Measurements from ENCODE around the gene KSR2.

KSR2 gene

GRCh38 chr12:117587631-117588287, 381.0 kb downstream of the KSR2 start:
- no peak for FAIRE-seq
- peak; percentile 29 for DNase-seq (ENCODE audit: low spot score)

- no peak for FAIRE-seq
- no peak for DNase-seq (ENCODE audit: low spot score)
Observed at GRCh38 chr12:117583677-117584225, 385.0 kb downstream of the KSR2 start.

GRCh38 chr12:117583092-117583491, 385.7 kb downstream of the KSR2 start:
- DNase-seq (ENCODE audit: low spot score) (no peak), FAIRE-seq (no peak)

- DNase-seq (ENCODE audit: low spot score): no peak
- no peak for FAIRE-seq
Observed at GRCh38 chr12:117582135-117582784, 386.5 kb downstream of the KSR2 start.

GRCh38 chr12:117580718-117581062, 388.1 kb downstream of the KSR2 start:
- FAIRE-seq: no peak
- no peak for DNase-seq (ENCODE audit: low spot score)

GRCh38 chr12:117580015-117580717, 388.6 kb downstream of the KSR2 start:
- no peak for DNase-seq (ENCODE audit: low spot score)
- FAIRE-seq: no peak

GRCh38 chr12:117577122-117577657, 391.6 kb downstream of the KSR2 start:
- no peak for DNase-seq (ENCODE audit: low spot score)
- FAIRE-seq: no peak

GRCh38 chr12:117576053-117576452, 392.7 kb downstream of the KSR2 start:
- DNase-seq (ENCODE audit: low spot score) (no peak), FAIRE-seq (no peak)

- FAIRE-seq (no peak), DNase-seq (ENCODE audit: low spot score) (no peak)
Observed at GRCh38 chr12:117574655-117575054, 394.1 kb downstream of the KSR2 start.

GRCh38 chr12:117572755-117573154, 396.0 kb downstream of the KSR2 start:
- no peak for DNase-seq (ENCODE audit: low spot score)
- FAIRE-seq: no peak

- DNase-seq (ENCODE audit: low spot score) (no peak), FAIRE-seq (no peak)
Observed at GRCh38 chr12:117571321-117571720, 397.5 kb downstream of the KSR2 start.

GRCh38 chr12:117570608-117571007, 398.2 kb downstream of the KSR2 start:
- FAIRE-seq: no peak

GRCh38 chr12:117567644-117568216, 401.1 kb downstream of the KSR2 start:
- no peak for FAIRE-seq
- no peak for DNase-seq (ENCODE audit: low spot score)

More at GRCh38 chr12:117570608-117571007, 398.2 kb downstream of the KSR2 start:
- no peak for DNase-seq (ENCODE audit: low spot score)

GRCh38 chr12:117564881-117565280, 403.9 kb downstream of the KSR2 start:
- DNase-seq (ENCODE audit: low spot score) (no peak), FAIRE-seq (no peak)

GRCh38 chr12:117563706-117564105, 405.1 kb downstream of the KSR2 start:
- FAIRE-seq: no peak
- no peak for DNase-seq (ENCODE audit: low spot score)

- no peak for DNase-seq (ENCODE audit: low spot score)
- FAIRE-seq: no peak
Observed at GRCh38 chr12:117563007-117563406, 405.8 kb downstream of the KSR2 start.

GRCh38 chr12:117561990-117562389, 406.8 kb downstream of the KSR2 start:
- no peak for FAIRE-seq
- no peak for DNase-seq (ENCODE audit: low spot score)

GRCh38 chr12:117559978-117560377, 408.8 kb downstream of the KSR2 start:
- DNase-seq (ENCODE audit: low spot score) (no peak), FAIRE-seq (no peak)

- no peak for FAIRE-seq
- no peak for DNase-seq (ENCODE audit: low spot score)
Observed at GRCh38 chr12:117555889-117556288, 412.9 kb downstream of the KSR2 start.

GRCh38 chr12:117552971-117553370, 415.8 kb downstream of the KSR2 start:
- no peak for FAIRE-seq
- DNase-seq (ENCODE audit: low spot score): no peak

GRCh38 chr12:117551665-117552064, 417.1 kb downstream of the KSR2 start:
- no peak for DNase-seq (ENCODE audit: low spot score)
- FAIRE-seq: no peak

GRCh38 chr12:117547209-117547608, 421.6 kb downstream of the KSR2 start:
- DNase-seq (ENCODE audit: low spot score) (no peak), FAIRE-seq (no peak)
